Measurements from ENCODE around the gene KIF2C. TPM values are rescaled to one million over a fixed set of nuclear protein-coding genes. Genes with fewer than 3 reads are reported as not detected.

Gene KIF2C
- polyA plus RNA-seq, 1 of the 3 experiments (the other 2 are of a cell fraction): 20.7 TPM

DNA sequence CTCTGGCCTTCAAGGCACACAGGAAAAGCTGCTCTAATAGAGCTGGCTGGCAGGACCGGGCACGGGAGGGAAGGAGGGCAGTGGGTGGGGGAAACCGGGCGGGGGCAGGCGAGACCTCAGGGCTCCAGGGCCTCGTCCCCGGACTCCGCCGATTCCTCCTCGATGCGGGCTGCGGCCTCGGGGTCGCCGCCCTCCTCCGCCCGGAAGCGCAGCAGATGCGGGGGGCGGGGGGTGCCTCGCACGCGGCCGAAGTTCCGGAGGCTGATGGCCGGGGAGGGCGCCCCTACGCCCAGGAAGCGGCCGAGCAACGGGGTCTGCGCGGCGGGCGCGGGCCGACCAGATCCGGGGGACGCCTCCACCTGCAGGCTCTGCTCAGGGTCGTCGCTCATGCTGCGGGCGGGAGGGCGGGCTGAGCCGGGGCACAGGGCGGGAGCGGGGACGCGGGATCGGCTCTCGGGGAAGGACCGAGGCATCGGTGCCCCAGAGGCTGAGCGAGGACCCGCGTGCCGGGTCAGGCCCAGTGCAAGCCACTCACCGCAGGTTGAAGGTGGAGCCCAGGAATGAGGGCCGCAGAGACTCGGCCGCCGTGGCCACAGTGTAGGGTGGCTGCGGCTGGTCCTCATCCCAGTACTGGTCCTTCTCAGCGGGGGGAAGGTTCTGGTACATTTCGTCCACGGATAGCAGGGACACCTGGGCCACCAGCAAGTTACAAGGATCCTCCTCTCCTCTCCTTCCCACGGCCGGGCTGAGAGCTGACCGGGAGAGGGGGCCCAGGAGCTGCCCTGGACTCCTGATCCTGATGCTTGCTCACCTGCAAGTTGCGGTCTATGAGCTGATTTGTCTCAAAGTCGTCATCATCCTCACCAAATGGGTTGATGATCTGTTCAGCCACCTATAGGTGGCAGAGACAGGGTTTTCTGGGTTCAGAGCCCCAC is 44.7 kb downstream of the KIF2C start (continued):
- TF ChIP-seq MXI1 (IDR thresholded peaks at IDR 0.05; ENCODE audit: low read depth, low read length) (no peak), EP300 (IDR thresholded peaks at IDR 0.05; ENCODE audit: borderline replicate concordance in 1 of 2, low read depth in 1 of 2, low read length in 1 of 2) (no peak), TCF12 (IDR thresholded peaks at IDR 0.05) (no peak), TAF1 (IDR thresholded peaks at IDR 0.05; ENCODE audit: borderline replicate concordance, low read depth, low read length) (no peak), SMC3 (IDR thresholded peaks at IDR 0.05; ENCODE audit: low read depth, low read length) (no peak), RCOR1 (IDR thresholded peaks at IDR 0.05; ENCODE audit: low read length) (no peak), ELF1 (IDR thresholded peaks at IDR 0.05) (no peak), MEF2A (IDR thresholded peaks at IDR 0.05; ENCODE audit: borderline replicate concordance, low read depth) (no peak)

GRCh38 chr1:44785029-44785380 is 45.4 kb downstream of the KIF2C start:
- H3K4me3 ChIP-seq (ENCODE audit: low read depth in 2 of 2, low read length in 1 of 2): no peak overlapping the region
- TF ChIP-seq TAF1 (IDR thresholded peaks at IDR 0.05; ENCODE audit: borderline replicate concordance, low read depth, low read length) (no peak), SMC3 (IDR thresholded peaks at IDR 0.05; ENCODE audit: low read depth, low read length) (no peak), SIN3A (IDR thresholded peaks at IDR 0.05; ENCODE audit: borderline replicate concordance, low read depth, low read length) (no peak), USF2 (IDR thresholded peaks at IDR 0.05; ENCODE audit: borderline replicate concordance, low read depth, low read length) (no peak), TCF12 (IDR thresholded peaks at IDR 0.05) (no peak), MEF2A (IDR thresholded peaks at IDR 0.05; ENCODE audit: borderline replicate concordance, low read depth) (no peak), NFIC (IDR thresholded peaks at IDR 0.05; ENCODE audit: borderline replicate concordance) (no peak)
- TF ChIP-seq, protein P1, sequence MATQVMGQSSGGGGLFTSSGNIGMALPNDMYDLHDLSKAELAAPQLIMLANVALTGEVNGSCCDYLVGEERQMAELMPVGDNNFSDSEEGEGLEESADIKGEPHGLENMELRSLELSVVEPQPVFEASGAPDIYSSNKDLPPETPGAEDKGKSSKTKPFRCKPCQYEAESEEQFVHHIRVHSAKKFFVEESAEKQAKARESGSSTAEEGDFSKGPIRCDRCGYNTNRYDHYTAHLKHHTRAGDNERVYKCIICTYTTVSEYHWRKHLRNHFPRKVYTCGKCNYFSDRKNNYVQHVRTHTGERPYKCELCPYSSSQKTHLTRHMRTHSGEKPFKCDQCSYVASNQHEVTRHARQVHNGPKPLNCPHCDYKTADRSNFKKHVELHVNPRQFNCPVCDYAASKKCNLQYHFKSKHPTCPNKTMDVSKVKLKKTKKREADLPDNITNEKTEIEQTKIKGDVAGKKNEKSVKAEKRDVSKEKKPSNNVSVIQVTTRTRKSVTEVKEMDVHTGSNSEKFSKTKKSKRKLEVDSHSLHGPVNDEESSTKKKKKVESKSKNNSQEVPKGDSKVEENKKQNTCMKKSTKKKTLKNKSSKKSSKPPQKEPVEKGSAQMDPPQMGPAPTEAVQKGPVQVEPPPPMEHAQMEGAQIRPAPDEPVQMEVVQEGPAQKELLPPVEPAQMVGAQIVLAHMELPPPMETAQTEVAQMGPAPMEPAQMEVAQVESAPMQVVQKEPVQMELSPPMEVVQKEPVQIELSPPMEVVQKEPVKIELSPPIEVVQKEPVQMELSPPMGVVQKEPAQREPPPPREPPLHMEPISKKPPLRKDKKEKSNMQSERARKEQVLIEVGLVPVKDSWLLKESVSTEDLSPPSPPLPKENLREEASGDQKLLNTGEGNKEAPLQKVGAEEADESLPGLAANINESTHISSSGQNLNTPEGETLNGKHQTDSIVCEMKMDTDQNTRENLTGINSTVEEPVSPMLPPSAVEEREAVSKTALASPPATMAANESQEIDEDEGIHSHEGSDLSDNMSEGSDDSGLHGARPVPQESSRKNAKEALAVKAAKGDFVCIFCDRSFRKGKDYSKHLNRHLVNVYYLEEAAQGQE (IDR thresholded peaks at IDR 0.05; ENCODE audit: low read depth, low read length): no peak
- H3K27ac ChIP-seq (ENCODE audit: low read depth in 2 of 2, low read length in 1 of 2): no peak overlapping the region
- H3K4me2 ChIP-seq: no peak overlapping the region
- H3K36me3 ChIP-seq (replicated peaks in 1 of 2; ENCODE audit: control insufficient read depth in 1 of 2, insufficient read depth in 2 of 2, low read length in 1 of 2): peaks cover 0 to 18% of the 10 kb centered on the region in 2 experiments
- H3K9ac ChIP-seq: no peak overlapping the region
- no peak for DNase-seq
- no peaks in the 10 kb centered on the region for H3K79me2 ChIP-seq (ENCODE audit: insufficient read depth)
- H3F3A ChIP-seq (replicated peaks; ENCODE audit: insufficient read depth): peaks cover 28% of the 10 kb centered on the region
- 91% methylated on average over 6 of the region's 6 CpGs for WGBS (ENCODE audit: low lambda C conversion rate)
- H2AFZ ChIP-seq (ENCODE audit: low read depth): no peak overlapping the region
- CTCF ChIA-PET: interaction anchor here (0.7 to 1.6 kb wide), 3 partner anchors 9 to 56 kb away, joined by 5 read pairs; partner anchors contain the start of gene RPS8
- H3K9me2 ChIP-seq: no peaks in the 10 kb centered on the region
- peaks cover 0 to 5% of the 10 kb centered on the region in 2 experiments; a peak in 1 of 4 replicates for H3K4me1 ChIP-seq (ENCODE audit: control insufficient read depth in 1 of 2, insufficient read depth in 2 of 2, low read depth in 1 of 2, low read length in 1 of 2)
- POLR2A ChIA-PET: interaction anchor here (2.3 kb wide), 1 partner anchor 9 kb away, joined by 10 read pairs; the partner anchor contains the start of gene RPS8
- H4K20me1 ChIP-seq (ENCODE audit: insufficient read depth): no peaks in the 10 kb centered on the region
- H3K27me3 ChIP-seq (ENCODE audit: insufficient read depth): no peaks in the 10 kb centered on the region
- H3K9me3 ChIP-seq: no peaks in the 10 kb centered on the region
